NCI-H345 (cell line): ENCODE data around the gene SERHL2.
"Not testable (repeated sequence)": the region's sequence is repeated elsewhere in the genome, so short reads cannot be mapped to it uniquely, and the experiment has no call there.

Experiments used
- DNase-seq: peaks from one replicate; lab custom pipeline; 2025; lab: John Stamatoyannopoulos, UW

Gene SERHL2

DNA sequence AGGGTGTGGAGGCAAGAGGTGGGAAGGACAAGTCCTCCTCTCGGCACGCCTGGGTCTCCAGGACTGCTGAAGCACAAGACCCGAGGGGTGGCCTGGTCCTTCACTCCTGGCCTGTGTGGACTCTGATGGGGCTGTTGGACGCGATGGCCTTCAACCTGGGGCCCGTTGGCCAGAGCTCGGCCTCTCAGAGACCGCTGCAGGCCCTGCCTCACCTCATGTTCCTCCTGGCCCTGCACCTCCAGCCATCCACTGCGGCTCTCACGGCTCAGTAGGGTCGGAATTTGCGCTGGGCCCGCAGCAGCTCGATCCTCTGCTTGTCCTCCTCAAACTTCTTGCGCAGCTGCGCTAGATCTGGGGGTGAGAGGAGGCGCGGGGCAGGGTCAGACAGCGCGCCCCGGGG lies 20.7 kb downstream of the SERHL2 start:
- not testable (repeated sequence) for DNase-seq

DNA sequence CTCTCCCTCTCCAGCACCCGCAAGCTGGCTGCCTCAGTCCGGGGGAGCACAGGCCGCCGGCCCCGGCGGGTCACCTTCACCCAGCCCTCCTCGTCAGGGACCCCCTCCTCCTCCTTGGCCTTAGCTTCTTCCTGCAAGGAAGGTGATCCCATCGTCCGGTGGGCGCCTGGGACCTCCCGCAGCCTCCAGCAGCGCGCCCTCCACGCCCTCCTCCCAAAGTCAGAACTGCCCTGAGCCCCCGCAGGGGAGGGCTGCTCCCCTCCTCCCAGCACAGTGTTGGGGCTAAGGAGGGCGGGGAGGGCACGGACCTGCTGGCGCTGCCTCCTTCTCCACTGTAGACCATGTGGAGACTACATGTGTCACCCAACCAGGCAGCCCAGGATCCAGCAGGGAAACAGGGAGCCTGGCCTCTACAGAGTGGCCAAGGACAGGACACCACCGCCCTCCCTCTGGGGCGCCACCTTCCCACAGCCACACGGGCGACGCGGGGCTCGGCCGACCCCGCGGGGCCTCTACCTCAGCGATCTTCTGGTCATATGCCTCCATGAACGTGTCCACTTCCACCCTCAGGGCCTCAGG lies 22.3 kb downstream of the SERHL2 start:
- DNase-seq: not testable (repeated sequence)

DNA sequence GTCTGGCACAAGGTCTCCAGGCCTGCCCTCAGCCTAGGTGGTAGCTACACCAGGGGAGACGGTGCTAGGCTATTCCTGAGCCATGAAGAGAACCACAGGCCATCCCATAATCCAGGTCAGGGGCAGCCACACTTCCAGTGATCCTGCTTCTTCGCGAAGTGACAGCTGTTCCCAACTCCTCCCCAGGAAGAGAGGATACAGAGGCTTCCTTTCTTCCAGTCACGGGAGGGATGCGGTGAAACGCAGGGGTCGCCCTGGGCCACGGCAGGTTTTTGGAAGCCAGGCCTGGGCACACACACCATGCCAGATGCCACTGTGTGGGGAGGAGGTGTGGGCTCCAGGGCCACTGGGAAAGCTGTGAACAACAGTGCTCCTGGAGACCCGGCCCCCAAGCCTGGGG lies 23.4 kb downstream of the SERHL2 start:
- DNase-seq: not testable (repeated sequence)

DNA sequence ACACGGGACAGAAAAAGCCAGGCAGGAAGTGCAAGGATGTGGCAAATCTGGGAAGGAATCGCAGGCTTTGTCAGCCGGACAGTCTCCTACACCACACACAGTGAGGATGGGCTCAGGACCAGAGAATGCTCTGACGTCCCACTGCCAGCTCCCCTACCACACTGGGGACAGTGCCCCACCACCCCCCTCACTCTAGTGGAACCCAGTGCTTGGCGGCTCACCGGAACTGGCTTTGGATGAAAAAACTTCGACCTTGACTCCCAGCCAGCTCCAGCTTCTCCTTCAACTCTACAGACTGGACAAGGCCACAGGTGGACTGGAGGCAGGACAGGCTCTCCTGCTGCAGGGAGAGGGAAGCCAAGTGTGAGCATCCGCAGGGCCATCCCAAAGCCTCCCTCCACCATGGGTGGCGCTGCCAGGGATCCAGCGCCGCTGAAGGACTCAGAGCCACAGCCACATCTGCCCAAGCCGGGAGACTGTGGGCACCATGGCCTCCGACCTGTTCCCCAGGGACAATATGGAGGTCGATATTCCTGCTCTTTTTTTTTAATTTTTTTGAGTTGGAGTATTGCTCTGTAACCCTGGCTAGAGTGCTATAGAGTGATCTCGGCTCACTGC lies 24.0 kb downstream of the SERHL2 start:
- DNase-seq: no peak

DNA sequence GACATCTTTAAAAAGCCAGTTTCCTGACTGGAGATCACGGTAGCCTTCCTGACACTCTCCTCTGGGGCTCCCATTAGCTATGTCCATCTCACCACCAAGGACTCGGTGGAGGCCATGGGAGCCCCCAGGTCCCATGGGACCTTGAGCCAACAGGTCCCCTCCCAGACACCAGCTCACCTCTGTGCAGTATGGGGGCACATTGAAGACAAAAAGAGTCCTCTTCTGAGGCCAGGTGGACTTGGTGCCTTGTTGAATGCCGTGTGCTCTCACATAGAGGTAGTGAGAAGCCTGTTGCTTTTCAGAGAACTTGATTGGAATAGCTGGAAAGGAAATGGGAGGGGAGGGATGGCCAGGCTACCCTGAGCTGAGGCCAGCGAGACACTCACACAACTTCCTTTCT lies 26.3 kb downstream of the SERHL2 start:
- DNase-seq: not testable (repeated sequence)

DNA sequence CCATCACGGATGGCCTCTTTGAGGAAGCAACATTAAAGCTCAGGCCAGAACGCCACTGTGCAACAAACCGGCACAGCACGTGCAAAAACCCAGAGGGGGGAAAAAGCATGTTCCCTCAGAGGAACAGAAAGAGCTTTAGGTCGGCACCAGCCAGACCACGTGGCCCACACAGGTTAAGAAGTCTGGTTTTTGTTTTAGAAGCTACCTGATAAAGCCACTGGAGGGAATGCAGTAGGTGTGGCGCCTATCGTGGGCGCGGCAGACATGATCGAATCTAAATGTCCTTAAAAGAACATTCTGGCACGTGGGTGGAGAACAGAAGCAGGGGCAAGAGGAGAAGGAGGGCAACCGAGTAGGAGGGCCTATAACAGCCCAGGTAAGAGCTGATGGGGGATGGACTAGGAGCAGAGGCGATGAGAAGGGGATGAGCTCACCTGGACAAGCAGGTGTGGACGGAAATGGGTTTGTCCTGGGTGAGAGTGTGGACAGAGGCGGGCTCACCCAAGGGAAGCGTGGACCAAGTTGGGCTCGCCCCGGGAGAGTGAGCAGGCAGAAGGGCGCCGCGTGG lies 27.5 kb downstream of the SERHL2 start:
- DNase-seq: not testable (repeated sequence)

DNA sequence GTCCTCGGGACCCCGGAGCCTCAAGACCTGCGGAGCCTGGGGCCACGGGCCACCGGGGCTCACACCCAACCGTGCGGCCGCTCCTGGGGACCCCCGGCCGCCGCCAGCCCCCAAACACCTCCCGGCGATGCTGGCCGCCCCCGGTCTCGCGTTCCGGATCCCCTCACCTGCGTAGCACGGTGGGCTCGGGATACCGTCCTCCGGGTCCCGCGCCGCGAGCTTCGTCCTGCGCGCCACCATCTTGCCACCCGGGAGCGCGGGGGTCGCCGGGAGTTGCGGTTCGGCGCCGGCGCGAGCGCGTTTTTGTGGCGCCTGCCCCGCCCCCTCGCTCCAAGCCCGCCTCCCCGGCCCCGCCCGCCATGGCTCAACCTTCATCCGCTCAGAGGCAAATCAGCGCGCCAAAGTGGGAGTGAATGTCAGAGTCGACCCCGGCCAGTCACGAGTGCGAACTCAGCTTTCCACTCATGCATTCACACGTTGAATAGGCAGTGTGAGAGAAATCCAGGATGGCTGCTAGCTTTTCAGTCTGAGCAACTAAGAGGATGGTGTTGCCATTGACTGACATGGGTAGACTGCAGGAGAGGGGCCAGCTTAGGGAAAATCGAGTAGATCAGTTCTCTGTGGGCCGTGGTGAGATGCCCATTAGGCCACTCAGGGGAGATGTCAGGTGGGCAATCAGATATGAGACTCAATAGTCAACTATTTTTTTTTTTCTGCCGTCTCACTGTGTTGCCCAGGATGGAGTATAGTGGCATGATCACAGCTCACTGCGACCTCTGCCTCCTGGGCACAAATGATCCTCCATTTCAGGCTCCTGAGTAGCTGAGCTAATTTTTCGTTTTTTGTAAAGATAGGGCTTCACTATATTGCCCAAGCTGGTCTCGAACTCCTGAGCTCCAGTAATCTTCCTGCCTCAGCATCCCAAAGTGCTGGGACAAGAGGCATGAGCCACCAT lies 28.3 kb downstream of the SERHL2 start:
- peak; percentile 73 for DNase-seq

DNA sequence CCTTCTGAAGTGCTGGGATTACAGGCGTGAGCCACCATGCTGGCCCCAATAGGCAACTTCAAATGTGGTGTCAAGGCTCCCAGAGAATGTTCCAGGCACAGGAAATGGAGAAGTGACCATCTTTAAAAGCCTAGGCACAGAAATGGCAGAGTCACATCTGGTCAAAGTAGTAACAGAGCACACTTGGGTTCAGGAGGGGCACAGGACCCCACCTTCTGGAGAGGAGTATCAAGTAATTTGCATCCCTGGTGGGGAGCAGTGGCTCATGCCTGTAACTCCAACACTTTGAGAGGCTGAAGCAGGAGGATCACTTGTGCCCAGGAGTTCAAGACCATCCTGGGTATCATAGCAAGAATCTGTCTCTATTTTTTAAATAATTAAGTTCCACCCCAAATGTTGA lies 29.2 kb downstream of the SERHL2 start:
- no peak for DNase-seq

DNA sequence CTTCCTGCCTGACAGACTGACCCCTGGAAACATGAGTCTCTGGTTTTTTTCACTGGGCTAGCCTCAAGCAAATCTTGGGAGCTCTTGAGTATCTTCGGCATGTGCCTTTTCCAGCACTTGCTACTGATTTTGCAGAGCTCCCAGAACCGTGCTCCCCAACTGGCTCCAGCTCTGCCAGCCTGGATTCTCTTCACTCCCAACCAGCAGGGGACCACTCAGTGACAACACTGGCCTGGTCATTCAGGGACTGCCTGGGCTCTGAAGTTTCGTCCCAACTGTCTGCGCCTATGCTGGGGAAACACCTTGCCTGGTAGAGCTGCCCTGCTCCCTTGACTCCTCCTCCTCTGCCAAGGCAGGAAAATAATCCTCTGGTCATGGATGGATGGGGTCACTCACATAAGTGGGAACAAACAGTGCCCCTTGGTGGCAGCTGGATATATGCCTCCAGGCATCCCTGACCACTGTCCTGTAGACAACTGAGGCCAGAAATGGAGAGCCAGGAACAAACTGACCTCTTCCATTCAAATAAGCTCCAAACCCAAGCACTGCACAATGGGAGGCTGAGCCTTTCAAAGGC lies 30.7 kb downstream of the SERHL2 start:
- DNase-seq: no peak

DNA sequence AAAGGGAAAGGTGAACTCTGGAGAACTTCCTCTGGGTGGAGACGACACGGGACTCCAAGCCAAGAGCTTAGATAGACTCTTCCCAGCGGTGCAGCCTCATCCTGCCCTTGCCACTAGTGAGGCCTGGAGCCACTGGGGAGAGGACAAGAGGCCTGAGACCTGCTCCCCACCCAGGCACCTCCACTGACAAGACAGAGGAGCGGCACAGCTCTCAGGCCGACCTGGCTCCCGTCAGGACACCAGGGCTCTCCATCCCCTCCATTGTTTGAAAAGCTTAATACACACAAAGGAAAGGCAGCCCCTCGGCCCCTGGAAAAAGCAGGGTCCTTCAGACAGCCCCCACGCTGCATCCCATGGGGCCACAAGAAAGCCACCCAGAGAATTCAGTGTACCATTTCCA lies 31.3 kb downstream of the SERHL2 start:
- no peak for DNase-seq

DNA sequence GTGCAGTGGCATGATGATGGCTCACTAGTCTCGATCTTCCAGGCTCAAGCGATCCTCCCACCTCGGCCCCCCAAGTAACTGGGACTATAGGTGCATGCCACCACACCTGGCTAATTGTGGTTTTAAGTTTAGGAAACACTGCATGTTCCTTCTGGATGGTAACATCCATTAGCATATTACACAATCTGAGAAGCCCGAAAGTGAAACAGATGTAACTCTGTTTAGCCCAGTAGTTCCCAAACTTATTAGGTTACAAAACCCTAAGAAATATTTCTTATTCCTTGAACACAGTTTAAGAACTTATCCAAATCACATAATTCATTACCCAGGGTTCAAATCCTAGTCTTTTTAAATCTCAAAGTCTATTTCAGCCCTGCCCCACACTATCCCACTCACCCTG lies 32.6 kb downstream of the SERHL2 start:
- DNase-seq: no peak

DNA sequence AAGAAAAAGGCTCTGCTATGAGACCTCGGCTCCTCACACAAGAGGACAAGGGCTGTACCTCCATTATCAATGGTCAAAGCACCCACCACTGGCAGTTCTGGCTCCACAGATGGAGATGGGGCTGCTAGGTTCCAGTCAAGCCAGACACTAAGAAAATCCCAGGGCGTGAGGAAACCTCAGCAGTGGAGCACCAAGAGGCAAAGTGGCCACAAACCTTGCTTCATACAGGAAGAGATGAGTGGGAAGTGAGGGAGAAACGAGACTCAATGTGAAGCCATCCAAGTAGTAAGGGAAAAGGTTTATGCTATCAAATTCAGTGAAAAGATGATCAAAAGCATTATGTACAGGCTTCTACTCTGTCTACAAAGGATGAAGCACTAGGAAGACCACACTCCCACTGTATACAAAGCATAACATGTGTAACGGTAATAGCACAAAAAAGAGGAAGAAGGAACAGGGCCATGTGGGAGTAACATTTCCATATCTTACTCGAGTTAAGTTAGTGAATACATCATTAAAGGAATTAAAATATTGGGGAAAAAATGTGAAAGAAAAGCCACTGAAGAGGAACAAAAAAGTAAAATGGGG lies 33.9 kb downstream of the SERHL2 start:
- DNase-seq: no peak

DNA sequence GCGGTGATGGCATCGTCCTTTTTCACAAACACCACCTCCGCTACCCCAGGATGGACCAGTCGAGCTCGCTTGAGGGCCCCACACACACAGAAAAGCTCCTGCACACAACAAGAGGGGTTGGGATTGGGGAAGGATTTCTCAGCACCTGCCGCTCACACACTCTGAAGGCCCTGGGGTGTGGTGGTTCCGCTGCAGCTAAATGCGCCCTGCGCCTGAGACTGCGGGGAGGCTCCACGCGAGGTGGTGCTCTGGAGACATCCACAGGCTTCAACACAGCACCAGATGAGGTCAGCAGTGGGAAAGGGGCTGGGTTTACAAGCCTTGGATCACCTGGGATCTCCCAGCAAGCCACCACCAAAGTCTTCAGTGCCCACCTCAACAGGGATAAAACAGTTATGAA lies 38.2 kb downstream of the SERHL2 start:
- no peak for DNase-seq

DNA sequence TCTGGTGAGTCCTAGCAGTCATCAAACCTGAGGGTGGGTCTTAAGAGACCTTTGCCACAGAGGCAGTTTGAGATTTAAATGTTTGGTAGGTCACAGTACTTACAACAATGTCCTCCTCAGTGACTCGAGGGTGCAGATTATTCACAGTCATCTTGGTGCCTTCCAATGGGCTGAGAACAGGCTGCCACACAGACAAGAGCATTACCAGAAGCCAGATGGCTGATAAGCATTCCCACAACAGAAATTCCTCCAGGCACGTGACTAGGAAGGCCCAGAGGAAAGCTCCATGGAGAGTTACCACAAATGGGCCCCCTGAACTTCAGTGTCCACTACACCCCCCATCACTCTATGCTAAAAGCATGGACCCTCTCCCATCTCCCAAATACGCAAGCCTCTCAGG lies 41.7 kb downstream of the SERHL2 start:
- no peak for DNase-seq

DNA sequence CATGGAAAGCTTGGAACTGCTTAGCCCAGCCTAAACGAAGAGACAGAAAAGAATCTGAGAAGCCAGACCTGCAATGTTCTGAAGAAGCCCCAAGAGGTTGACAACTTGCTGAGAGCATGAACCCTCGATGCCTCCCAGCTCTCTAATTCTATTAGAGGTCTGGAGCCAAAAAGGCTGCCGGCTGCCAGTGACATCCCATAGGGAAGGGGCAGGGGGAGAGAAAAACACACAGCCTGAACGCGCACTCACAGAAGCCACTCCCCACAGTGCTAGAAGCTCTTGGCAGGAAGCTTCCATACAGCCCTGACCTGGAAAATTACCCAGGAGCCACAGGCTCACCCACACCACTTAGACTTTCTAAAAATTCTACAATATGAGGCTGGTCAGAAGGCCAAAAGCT lies 42.6 kb downstream of the SERHL2 start:
- no peak for DNase-seq

DNA sequence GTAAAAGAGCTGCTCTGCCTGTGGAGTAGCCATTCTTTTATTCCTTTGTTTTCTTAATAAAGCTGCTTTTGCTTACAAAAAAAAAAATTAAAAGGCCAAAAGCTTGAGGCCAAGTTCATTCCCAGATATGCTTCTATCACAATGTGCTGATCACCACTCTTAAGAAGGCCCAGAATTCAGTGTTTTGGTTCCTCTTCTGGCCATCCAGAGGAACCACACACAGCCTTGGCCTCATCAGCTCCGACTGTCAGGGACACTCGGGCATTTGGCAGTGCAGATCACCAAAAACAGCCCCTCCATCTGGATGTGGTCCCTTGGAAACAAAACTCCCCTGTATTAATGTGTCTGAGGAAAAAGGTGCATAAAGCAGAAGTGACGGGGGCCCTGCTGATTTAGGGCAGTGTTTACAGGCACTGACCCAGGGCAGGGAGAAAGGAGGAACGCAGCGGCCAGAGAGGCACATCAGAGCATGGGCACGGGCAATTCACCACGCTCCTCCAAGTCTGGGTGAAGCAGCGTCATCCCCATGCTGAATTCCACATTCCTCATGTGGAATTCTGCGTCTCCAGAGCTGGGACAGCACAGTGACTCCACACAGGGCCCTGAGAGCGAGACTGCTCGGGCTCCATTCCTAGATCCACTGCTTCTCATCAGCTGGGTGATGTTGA lies 43.2 kb downstream of the SERHL2 start:
- DNase-seq: no peak

DNA sequence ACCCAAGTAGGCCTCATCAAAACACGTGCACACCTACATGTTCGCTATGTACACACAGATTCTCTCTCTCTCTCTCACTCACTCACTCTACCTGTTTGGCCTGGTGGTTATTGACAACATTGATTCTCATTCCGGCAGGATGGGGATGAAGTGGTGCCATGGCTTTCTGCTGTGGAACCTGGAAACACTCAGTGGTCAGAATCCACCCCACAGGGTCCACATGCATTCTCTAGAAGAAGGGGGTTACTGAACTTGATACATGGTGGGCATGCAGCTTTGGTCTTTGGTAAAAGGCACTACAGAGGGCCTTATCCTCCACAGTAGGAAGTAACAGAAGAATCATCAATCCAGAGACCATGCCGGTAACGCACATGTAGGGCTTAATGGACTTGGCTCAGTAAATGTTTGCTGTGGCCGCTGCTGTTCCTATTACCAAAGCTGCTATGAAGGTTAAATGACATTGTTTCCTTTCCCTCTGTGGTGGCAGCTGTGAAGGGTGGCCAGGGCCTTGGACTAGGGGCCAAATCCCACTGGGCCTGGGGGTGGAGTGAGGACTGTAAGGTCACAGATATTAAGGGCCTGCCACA lies 48.2 kb downstream of the SERHL2 start:
- no peak for DNase-seq

DNA sequence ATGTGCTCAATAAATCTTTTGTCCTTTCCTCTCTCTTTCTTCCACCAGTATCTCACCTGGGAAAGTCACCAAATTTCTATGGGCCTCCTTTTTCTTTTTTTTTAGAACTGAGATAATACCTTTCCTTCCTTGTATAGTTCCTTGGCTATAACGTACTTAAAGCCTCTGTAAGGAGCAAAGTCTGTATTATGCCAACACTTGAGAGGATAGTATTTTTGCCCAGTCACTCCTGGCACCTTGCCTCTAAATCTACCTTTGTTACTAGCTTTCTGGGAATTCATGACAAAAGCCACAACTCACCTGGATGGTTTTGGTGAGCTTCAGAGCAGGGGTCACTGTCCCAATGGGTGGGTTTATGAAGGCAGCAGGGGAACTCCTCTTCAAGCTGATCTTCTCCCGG lies 48.7 kb downstream of the SERHL2 start:
- no peak for DNase-seq

DNA sequence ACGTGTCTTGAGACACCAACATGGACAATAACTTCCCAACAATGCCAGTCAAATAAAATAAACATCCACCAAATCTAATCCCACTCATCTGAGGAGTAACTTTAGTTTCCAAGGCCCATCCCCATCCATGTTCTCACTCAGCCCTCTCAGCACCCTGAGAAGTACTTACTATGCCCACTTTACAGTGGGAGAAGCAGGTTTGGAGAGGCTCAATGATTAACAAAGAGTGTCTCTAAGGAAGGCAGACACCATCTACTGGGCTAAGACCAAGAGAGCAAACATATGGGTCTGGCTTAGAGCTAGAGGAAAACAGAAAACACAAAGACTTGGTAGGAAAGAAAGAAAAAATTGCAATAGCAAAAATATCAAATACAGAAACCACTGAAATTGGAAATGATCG lies 49.7 kb downstream of the SERHL2 start:
- DNase-seq: no peak

DNA sequence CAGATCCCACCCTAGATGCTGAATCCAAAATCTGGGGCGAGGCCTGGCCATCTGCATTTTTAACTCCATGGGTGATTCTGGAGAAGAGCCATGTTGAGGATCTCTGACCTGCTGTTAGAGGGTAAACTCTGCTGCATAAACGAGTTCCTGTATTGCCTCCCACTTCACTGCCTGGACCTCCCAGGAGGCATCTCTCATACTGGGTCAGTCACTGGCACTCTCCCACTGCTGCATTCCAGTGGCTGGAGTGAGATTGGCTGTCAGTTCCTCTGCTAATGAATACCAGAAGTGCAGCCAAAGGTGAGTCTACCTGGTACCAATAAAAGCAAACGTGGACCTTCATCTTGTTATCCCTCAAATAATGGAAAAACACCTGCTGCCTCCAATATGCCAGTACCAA lies 50.6 kb downstream of the SERHL2 start:
- DNase-seq: no peak

DNA sequence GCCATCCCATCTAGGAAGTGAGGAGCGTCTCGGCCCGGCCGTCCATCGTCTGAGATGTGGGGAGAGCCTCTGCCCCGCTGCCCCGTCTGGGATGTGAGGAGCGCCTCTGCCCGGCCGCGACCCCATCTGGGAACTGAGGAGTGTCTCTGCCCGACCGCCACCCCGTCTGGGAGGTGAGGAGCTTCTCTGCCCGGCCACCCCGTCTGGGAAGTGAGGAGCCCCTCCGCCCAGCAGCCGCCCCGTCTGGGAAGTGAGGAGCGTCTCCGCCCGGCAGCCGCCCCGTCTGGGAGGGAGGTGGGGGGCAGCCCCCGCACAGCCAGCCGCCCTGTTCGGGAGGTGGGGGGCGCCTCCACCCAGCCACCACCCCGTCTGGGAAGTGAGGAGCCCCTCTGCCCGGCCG lies 53.9 kb downstream of the SERHL2 start:
- DNase-seq: not testable (repeated sequence)
